Measurements from ENCODE around the gene PLCH2.

PLCH2 gene

GRCh38 chr1:2544093-2544874, 68.2 kb downstream of the PLCH2 start:
- H3K4me1 ChIP-seq (ENCODE audit: insufficient read depth, low read length, poor library complexity, severe bottlenecking), result peaks cover 27% of the 10 kb centered on the region
- no peak overlapping the region for H3K4me3 ChIP-seq (ENCODE audit: low read length, poor library complexity, severe bottlenecking)
- peaks cover 8% of the 10 kb centered on the region; the same call in 1 of the 2 replicates for H3K79me2 ChIP-seq (ENCODE audit: insufficient read depth, low read length)
- H3K9me2 ChIP-seq (replicated peaks; ENCODE audit: low read depth, low read length), result no peaks in the 10 kb centered on the region
- H3K27me3 ChIP-seq (ENCODE audit: insufficient read depth, low read length, poor library complexity, severe bottlenecking), result no peaks in the 10 kb centered on the region
- H3F3A ChIP-seq (ENCODE audit: low read depth), result no peaks in the 10 kb centered on the region
- no peaks in the 10 kb centered on the region for H3K36me3 ChIP-seq (ENCODE audit: insufficient read depth, low read length)
- no peak for TF ChIP-seq CTCF (conservative IDR thresholded peaks at IDR 0.05; ENCODE audit: low read length)
- TF ChIP-seq EZH2phosphoT487 (IDR thresholded peaks at IDR 0.05; ENCODE audit: borderline replicate concordance), result no peak
- no peak overlapping the region for H3K4me2 ChIP-seq (ENCODE audit: low read depth, low read length, poor library complexity, severe bottlenecking)
- no peaks in the 10 kb centered on the region for H4K20me1 ChIP-seq (ENCODE audit: insufficient read depth, low read length, poor library complexity, severe bottlenecking)
- H3K9ac ChIP-seq (ENCODE audit: low read depth, low read length, poor library complexity, severe bottlenecking), result no peak overlapping the region
- H3K9me3 ChIP-seq (ENCODE audit: insufficient read depth, low read depth, low read length), result no peaks in the 10 kb centered on the region
- H2AFZ ChIP-seq (ENCODE audit: low read length), result no peak overlapping the region

- peak overlapping the region; percentile 70 for H3K9ac ChIP-seq (ENCODE audit: low read depth, low read length, poor library complexity, severe bottlenecking)
- no peak overlapping the region for H2AFZ ChIP-seq (ENCODE audit: low read length)
Measured at GRCh38 chr1:2544875-2545640, 69.0 kb downstream of the PLCH2 start.

GRCh38 chr1:2545754-2546514, 69.8 kb downstream of the PLCH2 start:
- peak overlapping the region; percentile 55 for H2AFZ ChIP-seq (ENCODE audit: low read length)
- H3K4me2 ChIP-seq (ENCODE audit: low read depth, low read length, poor library complexity, severe bottlenecking), result peak overlapping the region; percentile 95
- TF ChIP-seq EZH2phosphoT487 (IDR thresholded peaks at IDR 0.05; ENCODE audit: borderline replicate concordance), result no peak
- TF ChIP-seq CTCF (conservative IDR thresholded peaks at IDR 0.05; ENCODE audit: low read length), result no peak
- no peaks in the 10 kb centered on the region for H3K36me3 ChIP-seq (ENCODE audit: insufficient read depth, low read length)
- H4K20me1 ChIP-seq (ENCODE audit: insufficient read depth, low read length, poor library complexity, severe bottlenecking), result no peaks in the 10 kb centered on the region
- H3K9me3 ChIP-seq (ENCODE audit: insufficient read depth, low read depth, low read length), result no peaks in the 10 kb centered on the region
- H3K27me3 ChIP-seq (ENCODE audit: insufficient read depth, low read length, poor library complexity, severe bottlenecking), result no peaks in the 10 kb centered on the region
- peaks cover 8% of the 10 kb centered on the region; the same call in 1 of the 2 replicates for H3K79me2 ChIP-seq (ENCODE audit: insufficient read depth, low read length)
- H3F3A ChIP-seq (ENCODE audit: low read depth), result no peaks in the 10 kb centered on the region
- H3K9ac ChIP-seq (ENCODE audit: low read depth, low read length, poor library complexity, severe bottlenecking), result peak overlapping the region; percentile 88
- no peaks in the 10 kb centered on the region for H3K9me2 ChIP-seq (replicated peaks; ENCODE audit: low read depth, low read length)
- H3K4me1 ChIP-seq (ENCODE audit: insufficient read depth, low read length, poor library complexity, severe bottlenecking), result peaks cover 28% of the 10 kb centered on the region
- peak overlapping the region; percentile 79 for H3K4me3 ChIP-seq (ENCODE audit: low read length, poor library complexity, severe bottlenecking)

More at GRCh38 chr1:2544875-2545640, 69.0 kb downstream of the PLCH2 start:
- Histone ChIP-seq H3K9me2 (replicated peaks; ENCODE audit: low read depth, low read length) (no peaks in the 10 kb centered on the region), H3K79me2 (ENCODE audit: insufficient read depth, low read length) (peaks cover 8% of the 10 kb centered on the region; the same call in 1 of the 2 replicates), H3K9me3 (ENCODE audit: insufficient read depth, low read depth, low read length) (no peaks in the 10 kb centered on the region), H3K4me1 (ENCODE audit: insufficient read depth, low read length, poor library complexity, severe bottlenecking) (peaks cover 28% of the 10 kb centered on the region), H3F3A (ENCODE audit: low read depth) (no peaks in the 10 kb centered on the region), H3K4me3 (ENCODE audit: low read length, poor library complexity, severe bottlenecking) (peak overlapping the region; percentile 68), H3K27me3 (ENCODE audit: insufficient read depth, low read length, poor library complexity, severe bottlenecking) (no peaks in the 10 kb centered on the region), H4K20me1 (ENCODE audit: insufficient read depth, low read length, poor library complexity, severe bottlenecking) (no peaks in the 10 kb centered on the region), H3K4me2 (ENCODE audit: low read depth, low read length, poor library complexity, severe bottlenecking) (peak overlapping the region; percentile 70), H3K36me3 (ENCODE audit: insufficient read depth, low read length) (no peaks in the 10 kb centered on the region)
- no peak for TF ChIP-seq EZH2phosphoT487 (IDR thresholded peaks at IDR 0.05; ENCODE audit: borderline replicate concordance)
